Stimulated activated CD4-positive, alpha-beta T cell treated with anti-CD3 and anti-CD28 coated beads, TNF-alpha, amount 100 ng/mL, for 24 hours (primary cell): ENCODE results near the gene RPTOR.

ENCODE experiments used
- DNase-seq, 3 experiments: peaks; one replicate each; pipeline ENCODE4 v3.0.0-alpha.2; 2020; ENCODE audit warnings: low read depth in 3 of 3

Gene RPTOR

DNA sequence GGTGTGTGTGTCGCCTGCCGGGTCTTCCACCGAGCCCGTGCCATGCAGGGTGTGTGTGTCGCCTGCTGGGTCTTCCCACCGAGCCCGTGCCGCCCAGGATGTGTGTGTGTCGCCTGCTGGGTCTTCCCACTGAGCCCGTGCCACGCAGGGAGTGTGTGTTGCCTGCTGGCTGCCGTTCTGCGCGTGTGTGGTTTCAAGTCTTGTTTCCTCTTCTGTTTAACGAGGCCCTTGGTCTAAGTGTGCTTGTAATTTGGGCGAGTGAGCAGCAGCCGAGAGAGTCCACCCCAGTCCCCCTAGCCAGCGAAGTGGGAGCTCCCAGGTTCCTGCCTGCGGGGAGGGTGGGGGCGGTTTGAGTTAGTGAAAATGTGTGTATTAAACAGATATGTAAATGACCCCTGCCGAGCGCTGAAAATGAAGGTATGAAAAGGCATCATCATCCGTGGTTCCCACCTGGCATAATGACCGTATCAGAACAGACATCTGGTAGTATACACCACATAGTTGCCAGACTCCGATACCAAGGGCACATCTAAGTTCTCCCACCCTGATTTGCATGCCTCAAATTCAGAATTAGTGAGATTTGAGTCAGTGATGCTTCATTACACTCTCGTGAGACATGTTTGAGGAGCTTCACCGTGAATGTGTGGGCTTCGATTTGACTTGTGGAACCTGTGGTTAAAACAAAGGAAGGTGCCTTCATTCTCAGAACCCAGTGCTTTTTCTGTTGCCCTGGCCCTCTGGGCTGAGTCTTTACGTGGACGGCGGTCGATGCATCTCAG is 332.5 kb downstream of the RPTOR start:
- DNase-seq, result peak; percentile 60 to 77 (median 73)

DNA sequence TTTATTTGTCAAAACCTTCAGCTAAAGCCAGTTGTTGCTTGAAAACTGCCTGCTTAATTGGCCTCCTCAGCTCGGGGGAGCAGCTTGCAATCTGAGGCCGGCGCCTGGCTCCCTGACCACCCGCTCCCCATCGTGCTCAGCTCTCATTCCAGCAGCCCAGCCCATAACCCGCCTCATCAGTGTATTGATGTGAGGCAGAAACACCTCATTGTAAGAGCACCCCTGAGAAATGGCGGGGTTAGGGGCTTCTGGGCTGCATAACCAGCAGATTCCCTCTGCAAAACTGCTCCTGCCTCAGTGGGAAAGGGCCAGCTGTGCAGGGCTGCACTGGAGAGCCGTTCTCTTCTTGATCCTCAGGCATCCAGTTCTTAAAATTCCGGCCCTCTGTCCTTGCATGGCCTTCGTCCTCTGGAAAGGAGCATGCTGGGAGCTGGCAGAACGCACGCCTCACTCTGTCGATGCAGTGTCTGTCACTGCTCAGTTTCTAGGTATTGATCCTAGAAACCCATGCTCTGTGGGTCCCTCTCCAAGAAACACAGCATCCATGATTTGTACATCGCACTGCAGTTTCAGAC is 333.2 kb downstream of the RPTOR start:
- no peak for DNase-seq

DNA sequence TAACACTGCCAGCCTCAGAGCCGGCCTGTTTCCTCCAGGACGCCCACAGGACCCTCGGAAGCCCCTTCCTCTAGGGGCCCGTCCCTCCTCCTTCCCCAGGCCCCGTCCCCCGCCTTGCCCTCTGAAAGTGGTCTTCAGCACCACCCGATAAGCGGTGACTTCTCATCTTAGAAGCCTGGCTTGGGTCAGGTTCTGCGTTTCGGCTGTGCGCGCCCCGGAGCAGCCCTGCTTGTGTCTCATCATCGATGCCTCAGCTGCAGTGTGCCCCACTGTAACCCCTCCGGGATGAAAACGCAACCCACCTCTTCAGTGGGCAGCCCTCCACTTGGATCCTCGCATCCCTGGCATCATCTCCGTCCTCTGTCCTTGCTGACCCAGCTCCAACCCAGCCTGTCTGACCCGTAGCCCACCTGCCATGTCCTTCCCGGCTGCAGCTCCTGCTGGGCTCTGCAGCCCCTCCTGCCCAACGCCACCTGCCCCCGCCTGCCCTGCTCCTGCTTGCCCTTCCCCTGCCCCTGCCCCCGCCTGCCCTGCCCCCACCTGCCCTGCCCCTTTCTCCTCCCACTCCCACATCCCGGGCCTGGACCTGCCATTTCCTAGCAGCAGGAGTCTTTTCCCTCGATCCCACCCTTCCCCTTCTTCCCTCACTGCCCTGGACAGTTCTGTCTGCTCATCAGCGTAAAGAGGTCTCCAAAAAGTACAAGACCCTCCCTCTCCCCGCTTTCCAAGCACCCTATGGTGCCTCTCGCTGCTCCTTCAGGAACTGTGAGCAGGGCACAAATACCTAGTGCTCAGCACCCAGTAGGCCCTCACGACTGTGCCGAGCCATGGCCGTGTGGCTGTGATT is 334.5 kb downstream of the RPTOR start:
- DNase-seq, result no peak

DNA sequence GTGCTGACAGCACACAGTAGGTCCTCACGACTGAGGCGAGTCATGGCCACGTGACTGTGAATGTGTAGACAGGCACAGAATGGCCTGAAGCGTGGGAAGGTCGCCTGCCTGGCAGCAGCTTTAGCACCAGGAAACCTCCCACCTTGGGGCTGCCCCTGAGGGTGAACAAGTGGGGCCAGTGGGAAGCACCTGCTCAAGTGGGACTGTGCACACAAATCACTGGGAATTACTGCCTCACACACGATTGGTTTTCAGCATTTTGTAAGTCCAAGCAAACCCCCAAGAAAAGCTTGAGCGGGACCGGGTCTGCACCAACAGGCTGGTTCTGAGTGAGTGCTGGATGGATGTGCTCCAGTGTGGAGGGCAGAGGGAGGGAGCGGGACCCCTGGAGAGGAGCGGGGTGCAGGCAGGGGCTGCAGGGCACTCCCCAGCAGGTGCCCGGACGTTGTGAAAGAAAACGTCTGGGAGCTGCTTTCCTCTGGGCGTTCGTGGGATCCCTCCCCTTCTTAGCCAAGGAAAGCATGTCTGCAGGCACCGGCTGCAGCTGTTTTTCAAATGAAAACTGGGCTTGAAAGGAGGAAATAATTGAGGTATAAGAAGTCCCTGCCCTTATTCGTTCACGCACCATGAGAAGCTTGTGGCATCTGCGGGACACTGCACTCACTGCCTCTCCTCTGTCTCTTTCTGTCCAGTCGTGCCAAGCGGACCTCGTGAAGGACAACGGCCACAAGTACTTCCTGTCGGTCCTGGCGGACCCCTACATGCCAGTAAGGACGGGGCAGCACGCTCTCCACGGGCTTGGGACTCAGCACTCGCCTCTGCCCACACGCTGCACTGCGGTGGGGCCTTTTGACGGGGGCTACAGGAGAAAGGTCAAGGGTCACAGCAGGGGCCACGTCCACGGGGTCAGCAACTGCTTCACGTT is 335.3 kb downstream of the RPTOR start:
- peak in 1 of 3 experiments; percentile 40 for DNase-seq

DNA sequence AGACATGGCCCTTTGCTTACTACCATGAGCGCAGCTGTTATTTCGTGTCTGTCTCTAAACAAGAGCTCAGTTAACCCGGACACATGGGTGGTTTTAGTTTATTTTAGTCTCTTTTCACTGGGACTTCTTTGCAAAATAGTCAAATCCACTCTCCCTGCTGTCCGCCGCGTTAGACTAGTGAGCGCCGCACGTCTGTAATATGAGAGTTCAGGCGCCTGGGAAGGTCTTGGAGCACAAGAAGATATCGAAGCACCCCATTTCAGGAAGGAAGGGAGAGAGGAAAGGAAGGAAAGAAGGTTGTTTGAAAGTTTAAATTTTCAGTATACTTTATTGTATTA is 336.0 kb downstream of the RPTOR start:
- no peak for DNase-seq

DNA sequence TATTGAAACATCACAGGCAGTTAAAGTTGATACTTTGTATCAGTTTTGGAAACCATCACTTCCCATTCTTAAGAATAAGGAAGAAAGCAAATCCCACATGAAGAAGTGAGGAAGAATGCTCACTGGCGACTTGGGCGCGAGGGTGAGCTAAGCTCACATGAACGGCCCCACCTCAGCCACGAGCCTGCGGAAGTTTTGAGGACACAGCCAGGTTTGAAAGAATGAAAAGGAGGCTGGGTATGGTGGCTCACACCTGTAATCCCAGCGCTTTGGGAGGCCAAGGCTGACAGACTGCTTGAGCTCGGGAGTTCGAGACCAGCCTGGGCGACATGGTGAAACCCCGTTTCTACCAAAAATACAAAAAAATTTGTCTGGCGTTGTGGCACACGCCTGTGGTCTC is 336.7 kb downstream of the RPTOR start:
- no peak for DNase-seq

DNA sequence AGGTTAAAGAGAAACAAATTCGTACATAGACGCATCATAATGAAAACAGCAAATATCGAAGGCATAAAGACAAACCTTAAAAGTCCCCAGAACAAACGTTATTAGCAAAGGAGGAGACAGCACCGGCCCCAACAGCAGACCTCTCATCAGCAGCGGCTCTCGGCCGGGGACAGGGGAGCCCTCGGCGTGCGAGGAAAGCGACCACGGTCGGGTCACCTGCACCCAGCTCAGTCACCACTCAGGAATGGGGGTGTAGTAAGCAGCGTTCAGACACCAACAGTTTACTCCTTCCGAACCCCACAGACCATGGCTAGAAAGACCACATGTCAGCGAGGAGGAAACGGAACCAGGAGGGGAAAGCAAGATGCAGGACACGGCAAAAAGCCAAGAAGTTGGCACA is 337.7 kb downstream of the RPTOR start:
- DNase-seq, result no peak

DNA sequence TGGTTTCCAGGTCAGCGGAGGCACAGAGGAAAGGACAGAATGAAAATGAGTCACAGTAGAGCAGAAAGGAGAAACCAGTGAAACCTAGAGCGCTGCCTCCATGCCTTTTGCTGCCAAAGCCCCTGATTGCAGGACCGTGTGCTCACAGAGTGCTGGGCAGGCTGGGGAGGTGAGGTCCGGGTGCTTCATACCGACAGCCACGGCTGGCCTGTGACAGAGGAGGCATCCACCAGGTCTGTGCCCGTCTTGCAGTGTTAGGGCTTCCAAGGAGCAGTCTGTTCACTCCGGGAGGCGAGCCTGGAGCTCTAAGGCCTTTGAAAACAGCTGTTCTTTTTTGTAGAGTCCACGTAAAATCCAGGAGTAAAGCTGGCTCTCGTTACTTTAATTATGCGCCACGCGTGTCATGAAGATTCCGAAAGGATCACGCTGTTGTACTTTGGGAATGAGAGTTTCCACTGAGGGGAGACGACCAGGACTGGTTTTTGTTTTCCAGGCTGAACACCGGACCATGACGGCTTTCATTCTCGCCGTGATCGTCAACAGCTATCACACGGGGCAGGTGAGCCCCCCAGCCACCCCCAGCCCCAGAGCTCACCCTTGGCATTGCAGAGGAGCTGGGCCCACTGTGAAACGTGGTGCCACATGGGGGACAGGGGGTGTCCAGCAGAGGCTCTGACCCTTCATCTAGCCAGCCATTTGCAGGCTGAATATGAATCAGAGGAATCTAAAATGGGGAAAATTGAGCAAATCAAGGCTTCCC is 338.5 kb downstream of the RPTOR start:
- no peak for DNase-seq

DNA sequence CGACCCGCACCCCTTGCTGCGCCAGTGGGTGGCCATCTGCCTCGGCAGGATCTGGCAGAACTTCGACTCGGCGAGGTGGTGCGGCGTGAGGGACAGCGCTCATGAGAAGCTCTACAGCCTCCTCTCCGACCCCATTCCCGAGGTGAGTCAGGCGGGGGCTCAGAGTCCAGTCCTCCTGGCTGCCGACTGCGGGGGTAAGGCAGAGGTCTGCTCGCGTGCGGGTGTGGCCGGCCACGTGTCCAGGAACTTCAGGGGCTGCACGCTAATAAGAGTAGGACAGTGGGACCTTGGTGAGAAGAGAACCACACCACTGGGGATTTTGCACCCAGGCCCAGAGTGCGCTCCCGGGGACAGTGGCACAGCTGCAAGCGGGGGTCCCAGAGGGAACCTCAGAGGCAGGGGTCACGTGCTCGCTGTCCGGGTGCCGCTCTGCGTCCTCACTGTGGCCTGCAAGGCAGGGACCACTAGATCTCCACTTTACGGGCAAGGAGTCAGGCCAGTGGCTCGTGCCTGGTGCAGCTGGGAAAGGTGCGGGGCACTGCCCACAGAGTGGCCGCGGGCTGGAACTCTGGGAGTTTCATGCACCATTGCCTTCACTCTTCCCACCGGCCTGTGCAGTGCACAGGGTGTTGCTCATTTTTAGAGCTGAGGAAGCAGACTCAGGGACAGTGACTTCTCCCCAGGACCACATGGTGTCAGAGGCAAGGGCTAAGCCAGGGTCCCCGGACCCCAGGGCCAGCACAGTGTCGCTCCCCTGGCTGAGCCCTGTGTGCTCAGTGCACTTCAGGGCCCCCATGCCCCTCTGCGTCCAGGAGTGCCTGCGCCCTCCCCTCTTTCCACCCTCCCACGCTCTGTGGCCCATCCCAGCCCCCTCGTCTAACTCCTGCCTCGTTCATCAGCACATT is 339.4 kb downstream of the RPTOR start:
- DNase-seq, result no peak

DNA sequence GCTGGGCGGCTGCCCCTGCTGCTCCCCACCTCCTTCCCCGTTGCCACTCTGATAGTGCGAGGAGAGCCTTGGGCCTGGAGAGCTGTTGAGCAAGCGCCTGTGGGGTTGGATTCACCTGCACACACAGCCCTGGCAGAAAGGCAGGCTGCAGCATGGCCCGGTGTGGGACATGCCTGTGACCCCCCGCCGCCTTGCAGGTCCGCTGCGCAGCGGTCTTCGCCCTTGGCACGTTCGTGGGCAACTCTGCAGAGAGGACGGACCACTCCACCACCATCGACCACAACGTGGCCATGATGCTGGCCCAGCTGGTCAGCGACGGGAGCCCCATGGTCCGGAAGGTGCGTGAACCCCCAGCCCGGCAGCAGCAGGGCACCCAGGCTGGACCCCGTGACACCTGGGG is 340.2 kb downstream of the RPTOR start:
- DNase-seq, result no peak

DNA sequence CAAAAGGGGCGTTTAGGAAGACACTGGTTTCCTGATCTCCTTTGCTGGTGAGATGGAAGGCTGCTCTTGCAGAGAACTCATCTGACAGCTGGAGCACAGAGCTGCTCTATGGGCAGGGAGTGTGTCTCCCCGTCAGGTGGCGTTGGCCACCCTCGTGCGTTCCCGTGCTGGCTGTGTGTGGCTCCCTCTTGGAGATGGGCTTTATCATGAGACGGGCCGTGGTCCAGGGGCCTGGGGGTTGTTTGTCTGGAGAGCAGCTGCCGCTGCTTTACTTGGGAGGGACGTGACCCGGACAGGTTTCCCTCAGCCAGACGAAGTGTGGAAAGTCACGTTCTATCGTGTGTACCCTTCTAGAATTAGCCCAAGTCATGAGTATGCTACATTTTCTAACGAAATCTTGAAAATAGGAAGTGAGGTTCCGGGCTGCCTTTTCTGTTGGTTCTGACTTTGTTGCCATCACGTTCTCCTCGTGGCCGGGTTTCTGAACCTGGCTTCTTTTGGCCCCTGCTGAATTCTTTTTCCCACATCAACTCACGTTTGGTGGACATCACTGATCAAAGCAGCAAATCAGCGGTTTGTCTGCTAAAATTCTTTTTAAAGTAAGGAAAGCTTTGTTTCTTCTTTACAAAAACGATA is 341.4 kb downstream of the RPTOR start:
- DNase-seq, result no peak

DNA sequence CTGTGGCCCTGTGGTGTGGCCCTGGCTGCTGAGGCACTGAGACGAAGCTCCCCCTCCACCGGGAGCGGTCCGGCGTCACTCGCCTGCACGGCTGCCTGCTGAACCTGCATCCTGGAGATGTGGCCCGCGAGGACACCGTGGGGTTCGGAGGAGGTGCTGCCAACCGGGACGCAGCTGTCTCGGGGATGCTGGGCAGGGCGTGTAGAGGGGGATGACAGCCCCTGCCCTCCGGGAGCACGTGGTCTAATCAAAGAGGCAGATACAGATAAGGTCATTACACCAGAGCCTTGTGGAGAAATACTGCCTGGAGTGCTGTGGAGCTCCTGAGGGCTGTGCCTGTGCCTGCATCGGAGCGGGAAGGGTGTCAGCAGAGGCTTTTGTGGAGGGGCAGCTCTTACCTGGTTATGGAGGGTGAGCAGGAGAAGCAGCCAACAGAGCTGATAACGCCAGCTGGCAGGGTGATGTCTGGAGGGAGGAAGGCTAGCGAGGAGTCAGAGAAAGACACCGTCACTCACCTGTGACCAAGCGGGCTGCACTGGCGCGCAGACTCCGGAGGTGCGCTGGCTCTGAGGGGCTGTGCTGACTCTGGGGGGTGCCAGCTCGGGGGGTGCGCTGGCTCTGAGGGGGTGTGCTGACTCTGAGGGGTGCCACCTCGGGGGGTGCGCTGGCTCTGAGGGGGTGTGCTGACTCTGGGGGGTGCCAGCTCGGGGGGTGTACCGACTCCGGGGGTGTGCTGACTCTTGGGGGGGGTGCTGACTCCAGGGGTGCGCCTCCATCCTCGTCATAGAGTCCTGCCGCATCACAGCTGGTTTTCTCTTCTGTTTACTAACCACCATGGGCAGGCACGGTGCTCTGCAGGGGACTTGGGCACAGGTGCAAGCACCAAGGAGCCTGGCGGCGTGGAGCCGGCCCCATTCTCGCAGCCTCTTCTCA is 342.3 kb downstream of the RPTOR start:
- DNase-seq, result no peak

DNA sequence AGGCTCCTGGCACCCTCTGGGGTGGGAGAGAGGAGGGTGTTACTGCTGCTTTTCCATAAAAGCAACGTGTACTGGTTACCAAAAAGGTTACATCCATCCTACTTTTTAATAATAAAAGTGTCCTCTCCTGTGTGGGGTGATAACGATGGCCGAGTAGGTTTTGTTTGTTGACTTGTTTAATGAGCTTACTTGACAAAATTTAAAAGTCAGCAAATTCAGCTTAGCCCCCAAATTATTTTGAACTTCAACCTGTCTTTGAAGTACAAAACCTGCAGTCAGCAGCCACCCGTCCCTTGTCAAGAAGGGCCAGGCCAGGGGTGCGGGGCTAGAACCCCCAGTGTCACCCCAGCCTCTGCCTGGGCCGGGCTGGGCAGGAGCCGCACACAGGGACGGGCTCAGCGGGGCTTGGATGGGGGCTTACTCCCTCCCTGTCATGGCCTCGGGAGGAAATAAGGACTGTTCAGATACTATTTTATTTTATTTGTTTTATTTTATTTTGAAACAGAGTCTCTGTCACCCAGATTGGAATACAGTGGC is 343.1 kb downstream of the RPTOR start:
- DNase-seq, result no peak

DNA sequence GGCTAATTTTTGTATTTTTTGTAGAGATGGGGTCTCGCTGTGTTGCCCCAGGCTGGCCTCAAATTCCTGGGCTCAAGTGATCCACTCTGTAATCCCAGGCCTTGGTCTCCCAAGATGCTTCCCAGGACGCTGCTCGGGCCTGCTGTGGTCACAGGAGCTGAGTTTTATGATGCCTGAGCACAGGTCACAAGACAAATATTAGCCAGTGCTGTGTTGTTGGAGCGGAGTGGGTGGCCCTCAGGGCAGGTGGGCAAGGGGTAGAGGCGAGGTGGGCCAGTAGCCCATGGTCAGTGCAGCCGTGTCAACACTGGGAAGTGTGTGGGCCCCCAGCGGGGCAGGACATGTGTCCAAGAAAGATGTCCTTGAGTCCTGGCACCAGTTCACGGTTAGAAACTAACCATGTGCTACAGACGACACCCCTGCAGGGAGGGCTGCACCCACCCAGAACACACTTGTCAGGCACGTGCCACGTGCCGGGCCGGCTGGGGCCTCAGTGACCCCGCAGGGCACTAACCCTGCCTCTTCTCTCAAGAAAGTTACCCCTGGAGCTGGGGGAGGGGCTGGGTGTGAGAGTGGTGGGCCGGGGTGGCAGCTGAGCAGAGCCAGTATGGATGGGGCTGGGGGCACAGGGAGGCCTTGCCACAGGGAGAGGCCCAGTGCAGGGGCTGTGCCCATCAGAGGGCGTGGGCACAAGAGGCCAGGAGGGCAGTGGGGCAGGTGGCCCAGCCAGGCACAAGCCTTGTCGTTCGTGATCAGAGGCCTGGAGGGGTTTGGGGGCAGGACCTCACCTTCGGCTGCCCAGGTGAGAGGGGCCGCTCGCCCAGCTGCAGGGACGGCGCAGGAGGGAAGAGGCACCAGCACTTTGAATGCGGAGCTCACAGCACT is 343.9 kb downstream of the RPTOR start:
- DNase-seq, result no peak

DNA sequence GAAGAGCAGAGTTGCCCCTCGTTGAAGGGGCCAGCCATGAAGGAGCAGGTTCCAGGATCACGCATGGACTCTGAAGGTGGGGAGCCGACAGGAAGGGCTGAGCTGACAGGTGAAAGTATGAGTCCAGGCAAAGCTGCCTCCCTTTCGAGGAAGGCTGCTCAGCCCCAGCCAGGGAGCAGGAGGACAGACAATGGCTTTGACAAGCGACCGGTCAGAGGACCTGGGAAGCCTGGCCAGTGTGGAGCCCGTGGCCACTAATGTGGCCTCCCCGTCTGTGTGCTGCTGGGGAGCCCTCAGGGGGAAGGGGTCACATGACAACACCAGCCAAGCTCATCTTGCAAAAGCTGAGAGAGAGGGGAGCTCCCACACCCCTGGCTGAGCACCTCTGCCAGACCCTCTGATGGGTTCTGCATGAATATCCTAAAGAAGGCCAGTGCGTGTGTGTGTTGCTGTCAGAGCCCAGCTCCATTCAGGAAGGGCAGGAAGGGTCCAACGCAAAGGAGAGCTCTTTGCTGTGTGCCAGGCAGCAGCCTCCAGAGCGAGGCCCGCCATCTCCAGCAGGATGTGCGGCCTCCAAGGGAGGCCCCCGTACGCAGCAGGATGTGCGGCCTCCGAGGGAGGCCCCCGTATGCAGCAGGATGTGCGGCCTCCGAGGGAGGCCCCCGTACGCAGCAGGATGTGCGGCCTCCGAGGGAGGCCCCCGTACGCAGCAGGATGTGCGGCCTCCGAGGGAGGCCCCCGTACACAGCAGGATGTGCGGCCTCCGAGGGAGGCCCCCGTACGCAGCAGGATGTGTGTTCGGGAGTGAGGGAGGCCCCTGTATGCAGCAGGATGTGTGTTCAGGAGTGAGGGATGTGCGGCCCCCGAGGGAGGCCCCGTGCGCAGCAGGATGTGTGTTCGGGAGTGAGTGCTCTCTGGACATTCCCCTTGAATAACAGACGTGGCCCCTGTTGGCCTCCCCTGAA is 344.9 kb downstream of the RPTOR start:
- DNase-seq, result peak in 1 of 3 experiments; percentile 39
